GM12878 (cell line): ENCODE data around the gene NTN1. TPM values are rescaled to one million over a fixed set of nuclear protein-coding genes. Genes with fewer than 3 reads are reported as not detected.
"Not testable (repeated sequence)": the region's sequence is repeated elsewhere in the genome, so short reads cannot be mapped to it uniquely, and the experiment has no call there.

Source experiments
- ATAC-seq: fragments of 200-7000 bp; cut with Tn5 transposase; 3 replicates; pipeline ENCODE4 v1.9.1; 2020; ENCODE audit warnings: mild to moderate bottlenecking, moderate library complexity
- BruUV-seq: library from RNA; stranded (reverse); fragments of 400-500 nt; replicated peaks from 2 replicates; lab custom pipeline; 2021; lab: Mats Ljungman, UMichigan
- CTCF ChIA-PET: fragments of 300-600 bp; sonication (Branson Sonifier 250); formaldehyde crosslinking; extraction: SDS; loops from one replicate; lab custom pipeline; 2021; ENCODE audit warnings: inconsistent platforms; lab: Yijun Ruan, JAX
- POLR2A ChIA-PET: fragments of 350-600 bp; formaldehyde crosslinking; extraction: SDS; loops from one replicate; lab custom pipeline; 2021; ENCODE audit warnings: inconsistent platforms; lab: Charles Lee
- RAD21 ChIA-PET: fragments of 300-600 bp; sonication (Branson Sonifier 250); formaldehyde crosslinking; loops from one replicate; lab custom pipeline; 2023; ENCODE audit warnings: antibody characterized with exemption; ENCODE audit not compliant: unreplicated experiment; lab: Charles Lee
- SMC1A ChIA-PET: fragments of 300-600 bp; sonication (Branson Sonifier 250); formaldehyde crosslinking; loops from one replicate; lab custom pipeline; 2023; ENCODE audit not compliant: unreplicated experiment, uncharacterized antibody; lab: Charles Lee
- DNase-seq: peaks from one replicate; pipeline ENCODE4 v3.0.0-alpha.2; 2011; ENCODE audit warnings: low read depth, low spot score
- FAIRE-seq: peaks from 3 replicates; lab custom pipeline; 2011; peaks lifted over from hg19 to GRCh38; lab: Jason Lieb, UNC
- H2AFZ ChIP-seq: 2 replicates; pipeline ENCODE4 v1.6.0; 2011; ENCODE audit warnings: low read depth, low read length, control low read depth; ENCODE audit not compliant: control insufficient read depth
- H3K27ac ChIP-seq: 2 replicates; pipeline ENCODE4 v1.5.1; 2011; ENCODE audit warnings: control low read depth; ENCODE audit not compliant: control insufficient read depth, insufficient read depth
- H3K27me3 ChIP-seq, 2 experiments: replicated peaks in 1 of 2; 2 replicates each; pipeline versions ENCODE4 v1.6.0 to v1.6.1; 2011; ENCODE audit warnings: low read length in 1 of 2; ENCODE audit not compliant: control insufficient read depth in 2 of 2, insufficient read depth in 2 of 2
- H3K36me3 ChIP-seq, 2 experiments: 2 replicates each; pipeline ENCODE4 v1.5.1; 2011; ENCODE audit warnings: low read length in 1 of 2; ENCODE audit not compliant: control insufficient read depth in 2 of 2, insufficient read depth in 2 of 2
- H3K4me1 ChIP-seq: 2 replicates; pipeline ENCODE4 v1.6.1; 2011; ENCODE audit warnings: mild to moderate bottlenecking, low read length, moderate library complexity, mixed read lengths; ENCODE audit not compliant: control insufficient read depth, insufficient read depth
- H3K4me2 ChIP-seq: 2 replicates; pipeline ENCODE4 v1.6.0; 2011; ENCODE audit warnings: control low read depth; ENCODE audit not compliant: control insufficient read depth, insufficient read depth
- H3K4me3 ChIP-seq: fragments of 200-600 bp; sonication (generic); 2 replicates; pipeline ENCODE4 v1.5.1; 2016
- H3K79me2 ChIP-seq: 2 replicates; pipeline ENCODE4 v1.6.0; 2011; ENCODE audit warnings: low read length; ENCODE audit not compliant: control insufficient read depth, insufficient read depth
- H3K9ac ChIP-seq: 2 replicates; pipeline ENCODE4 v1.8.0; 2011; ENCODE audit warnings: low read length, control low read depth, mixed read lengths; ENCODE audit not compliant: control insufficient read depth, insufficient read depth
- H3K9me3 ChIP-seq: replicated peaks from 3 replicates; pipeline ENCODE4 v1.5.1; 2011; ENCODE audit warnings: mild to moderate bottlenecking, low read length; ENCODE audit not compliant: control insufficient read depth, insufficient read depth
- H4K20me1 ChIP-seq: 2 replicates; pipeline ENCODE4 v1.6.0; 2011; ENCODE audit not compliant: control insufficient read depth, insufficient read depth
- ETV6 ChIP-seq, 2 experiments: fragments of 450-650 bp in 1 of 2; IDR thresholded peaks in 1 of 2; conservative IDR thresholded peaks in 1 of 2; 2 replicates each; pipeline ENCODE4 v1.6.1; 2014; ENCODE audit warnings: antibody characterized with exemption in 1 of 2, borderline replicate concordance in 1 of 2, low read depth in 1 of 2, mild to moderate bottlenecking in 1 of 2, moderate library complexity in 1 of 2
- HDGF ChIP-seq: fragments of 450-650 bp; IDR thresholded peaks from 2 replicates; pipeline ENCODE4 v1.6.1; 2016; ENCODE audit warnings: antibody characterized with exemption
- IKZF1 ChIP-seq: fragments of 450-650 bp; conservative IDR thresholded peaks from 2 replicates; pipeline ENCODE4 v1.6.1; 2017; ENCODE audit warnings: antibody characterized with exemption, mild to moderate bottlenecking
- IRF4 ChIP-seq: IDR thresholded peaks from 2 replicates; pipeline ENCODE4 v1.6.1; 2011; ENCODE audit warnings: low read depth, low read length
- NR2C1 ChIP-seq: fragments of 450-650 bp; IDR thresholded peaks from 2 replicates; pipeline ENCODE4 v1.6.1; 2017; ENCODE audit warnings: antibody characterized with exemption, mild to moderate bottlenecking, moderate library complexity
- NR2C2 ChIP-seq: IDR thresholded peaks from 2 replicates; pipeline ENCODE4 v1.6.1; 2011; ENCODE audit warnings: borderline replicate concordance, low read depth; ENCODE audit not compliant: control insufficient read depth, insufficient read length
- RELB ChIP-seq: fragments of 450-650 bp; IDR thresholded peaks from 2 replicates; pipeline ENCODE4 v1.6.1; 2017; ENCODE audit warnings: low read depth, mild to moderate bottlenecking, moderate library complexity
- RUNX3 ChIP-seq: IDR thresholded peaks from 2 replicates; pipeline ENCODE4 v1.6.1; 2012; ENCODE audit warnings: low read length, inconsistent platforms
- YY1 ChIP-seq: IDR thresholded peaks from 2 replicates; pipeline ENCODE4 v1.6.1; 2011; ENCODE audit warnings: low read depth, mild to moderate bottlenecking, low read length
- WGBS: methylation state at CpG from one replicate; pipeline ENCODE4 v1.1.6; 2016; ENCODE audit warnings: low lambda C conversion rate; ENCODE audit not compliant: insufficient replicate concordance, insufficient coverage; ENCODE audit errors: missing lambda C conversion rate; 5-methylcytosine and 5-hydroxymethylcytosine counted together
- in situ Hi-C: fragments of 300-500 bp; cut with MboI; formaldehyde crosslinking; loops from 9 replicates; pipeline ENCODE4 v1.14.3; 2018; ENCODE audit warnings: mixed read lengths
- intact Hi-C: fragments of 100-400 bp; cut with micrococcal nuclease; formaldehyde crosslinking; loops from one replicate; pipeline ENCODE4 v1.14.2; 2022; ENCODE audit not compliant: unreplicated experiment
- polyA plus RNA-seq, 11 experiments: library from polyadenylated mRNA; depleted of rRNA in 4 of 11; unstranded in 6 of 11; stranded (reverse) in 5 of 11; fragments of >200 nt; fragmentation: Nextera tagmentation in 4 of 11; fragmentation: Illumina TruSeq in 1 of 11; extraction: Ambion mirVana in 4 of 11; extraction: Trizol in 1 of 11; gene quantifications; 1 replicate in 1 of 11; 2 replicates in 10 of 11; pipeline versions ENCODE4 v1.2.1 to v1.2.3, GENCODE V29; 2011 to 2016; ENCODE audit warnings: inconsistent platforms in 2 of 11, missing spikeins in 2 of 11, low read depth in 1 of 11
- total RNA-seq, 4 experiments: library from RNA; depleted of rRNA in 3 of 4; stranded (reverse); fragments of >200 nt in 3 of 4; fragmentation: Illumina TruSeq in 1 of 4; extraction: Trizol in 1 of 4; gene quantifications; 2 replicates each; pipeline versions ENCODE4 v1.2.1 to v1.2.3, GENCODE V29; 2013 to 2021

NTN1 gene
- total and polyA plus RNA-seq, 10 of the 15 experiments (the other 5 are each of a cell fraction or from before 2014, with no cell fraction given): 0.02 to 0.89 (median 0.35) TPM

- not testable (repeated sequence) for H3K4me2 ChIP-seq, ATAC-seq, DNase-seq, H3K27me3 ChIP-seq, H3K79me2 ChIP-seq, FAIRE-seq, H3K4me3 ChIP-seq, H3K9ac ChIP-seq, BruUV-seq, H3K9me3 ChIP-seq, H3K36me3 ChIP-seq
- ChIA-PET POLR2A (interaction anchor here (0.5 to 1.4 kb wide), 4 partner anchors 10 to 314 kb away, joined by 4 to 6 read pairs (median 4); no protein-coding TSS in a partner anchor), SMC1A (interaction anchor here (0.6 to 3.7 kb wide), 8 partner anchors 12 to 182 kb away, joined by 3 to 24 read pairs (median 5); no protein-coding TSS in a partner anchor), CTCF (interaction anchor here (0.7 to 4.5 kb wide), 3 partner anchors 12 to 44 kb away, joined by 3 to 43 read pairs (median 4); no protein-coding TSS in a partner anchor)
- Histone ChIP-seq H3K27ac (peak overlapping the region; percentile 65; the same call in 1 of the 2 replicates), H3K4me1 (peaks cover 25% of the 10 kb centered on the region)
- TF ChIP-seq HDGF: 0 out of 2 replicates have a peak, but pooled peaks have one; percentile 60
- TF ChIP-seq, all 136 proteins: peak for 1; not testable (repeated sequence) for 135
- H4K20me1 ChIP-seq, H2AFZ ChIP-seq, in situ Hi-C loops: not testable (repeated sequence)
- 78% methylated on average over 5 of the region's 5 CpGs for WGBS
- intact Hi-C loops: loop anchor here (5.0 kb wide), 1 partner anchor 62 kb away; no protein-coding TSS in a partner anchor
- RAD21 ChIA-PET: interaction anchor here (1.7 kb wide), 1 partner anchor 69 kb away, joined by 3 read pairs; no protein-coding TSS in a partner anchor
Observed at GRCh38 chr17:8984225-8984624, 37.1 kb upstream of the NTN1 start.

- Histone ChIP-seq H3K9ac (no peak overlapping the region; the same call in 1 of the 2 replicates), H3K4me2 (peak overlapping the region; percentile 40; the same call in 1 of the 2 replicates), H3K27ac (peak overlapping the region; percentile 65), H3K4me1 (peaks cover 25% of the 10 kb centered on the region), H3K79me2 (no peaks in the 10 kb centered on the region), H2AFZ (peak overlapping the region; percentile 25), H3K4me3 (no peak overlapping the region; the same call in 1 of the 2 replicates), H3K27me3 (no peaks in the 10 kb centered on the region), H3K36me3 (no peaks in the 10 kb centered on the region), H3K9me3 (peaks cover 8% of the 10 kb centered on the region; the same call in 2 of the 3 replicates), H4K20me1 (no peaks in the 10 kb centered on the region)
- ATAC-seq (peak; percentile 73), FAIRE-seq (peak; percentile 69), DNase-seq (no peak)
- in situ Hi-C loops: no loop called here
- SMC1A ChIA-PET: interaction anchor here (0.8 to 3.7 kb wide), 13 partner anchors 8 to 127 kb away, joined by 3 to 24 read pairs (median 5); no protein-coding TSS in a partner anchor
- RAD21 ChIA-PET: interaction anchor here (0.6 to 2.0 kb wide), 7 partner anchors 10 to 117 kb away, joined by 3 to 6 read pairs (median 4); no protein-coding TSS in a partner anchor
- WGBS: 1% methylated on average over 4 of the region's 4 CpGs
- POLR2A ChIA-PET: interaction anchor here (0.5 to 1.4 kb wide), 5 partner anchors 9 to 315 kb away, joined by 4 to 6 read pairs (median 4); no protein-coding TSS in a partner anchor
- CTCF ChIA-PET: interaction anchor here (0.7 to 4.5 kb wide), 6 partner anchors 8 to 307 kb away, joined by 3 to 43 read pairs (median 4); no protein-coding TSS in a partner anchor
- BruUV-seq: no TSS peak
- intact Hi-C loops: no loop called here
- TF ChIP-seq IRF4 (peak; percentile 64), ETV6 (conservative IDR thresholded peaks at IDR 0.05 in 1 of 2, IDR thresholded peaks at IDR 0.05 in 1 of 2; ENCODE audit: borderline replicate concordance in 1 of 2, low read depth in 1 of 2) (peak in 1 of 2 experiments; percentile 45; a peak in 1 of 4 replicates), YY1 (0 out of 2 replicates have a peak, but pooled peaks have one; percentile 62), IKZF1 (peak; percentile 72), NR2C1 (peak; percentile 40; the same call in 1 of the 2 replicates), RELB (0 out of 2 replicates have a peak, but pooled peaks have one; percentile 45), NR2C2 (no peak), RUNX3 (peak; percentile 79)
Observed at GRCh38 chr17:8985054-8985701, 36.1 kb upstream of the NTN1 start.
